NCI-H2107 treated with DMSO at 0.1 percent for 48 hours (cell line): ENCODE data around the gene RIPK1.
"Not testable (repeated sequence)": the region's sequence is repeated elsewhere in the genome, so short reads cannot be mapped to it uniquely, and the experiment has no call there.

Experiments
- DNase-seq: peaks from one replicate; lab custom pipeline; 2025; ENCODE audit not compliant: unreplicated experiment; lab: John Stamatoyannopoulos, UW

The RIPK1 gene

GRCh38 chr6:3133515-3133914, 65.2 kb downstream of the RIPK1 start:
- DNase-seq = no peak

DNA sequence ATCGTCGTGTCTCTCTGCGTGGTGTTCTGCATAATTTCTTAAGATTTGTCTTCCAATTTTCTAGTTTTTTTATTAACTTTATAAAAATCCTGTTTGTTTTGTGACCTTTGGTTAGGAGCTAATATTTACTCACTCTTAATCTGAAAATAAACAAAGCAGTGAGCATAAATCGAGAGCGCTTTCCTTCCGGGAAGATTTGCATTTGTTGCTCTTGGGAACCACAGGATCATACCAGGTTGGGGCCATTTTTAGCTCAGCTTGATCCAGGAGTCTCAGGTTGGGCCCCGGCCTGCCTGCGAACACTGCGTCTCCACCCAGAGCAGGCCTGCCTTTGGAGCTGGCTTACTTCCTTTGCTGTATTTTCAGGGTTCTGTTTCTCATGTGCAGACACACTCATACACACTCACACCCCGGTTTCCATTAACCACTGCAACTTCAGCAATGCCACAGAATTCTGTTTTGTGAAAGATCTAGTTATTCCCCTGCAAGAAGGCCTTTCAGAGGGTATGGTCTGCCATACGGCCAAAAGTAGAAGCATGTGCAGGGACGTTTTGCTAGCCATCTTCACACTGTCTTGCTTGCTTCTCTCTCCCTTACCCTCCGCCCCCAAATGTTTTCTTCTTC, 67.5 kb downstream of the RIPK1 start:
- DNase-seq = no peak

GRCh38 chr6:3136292-3137011, 68.2 kb downstream of the RIPK1 start:
- DNase-seq = no peak

DNA sequence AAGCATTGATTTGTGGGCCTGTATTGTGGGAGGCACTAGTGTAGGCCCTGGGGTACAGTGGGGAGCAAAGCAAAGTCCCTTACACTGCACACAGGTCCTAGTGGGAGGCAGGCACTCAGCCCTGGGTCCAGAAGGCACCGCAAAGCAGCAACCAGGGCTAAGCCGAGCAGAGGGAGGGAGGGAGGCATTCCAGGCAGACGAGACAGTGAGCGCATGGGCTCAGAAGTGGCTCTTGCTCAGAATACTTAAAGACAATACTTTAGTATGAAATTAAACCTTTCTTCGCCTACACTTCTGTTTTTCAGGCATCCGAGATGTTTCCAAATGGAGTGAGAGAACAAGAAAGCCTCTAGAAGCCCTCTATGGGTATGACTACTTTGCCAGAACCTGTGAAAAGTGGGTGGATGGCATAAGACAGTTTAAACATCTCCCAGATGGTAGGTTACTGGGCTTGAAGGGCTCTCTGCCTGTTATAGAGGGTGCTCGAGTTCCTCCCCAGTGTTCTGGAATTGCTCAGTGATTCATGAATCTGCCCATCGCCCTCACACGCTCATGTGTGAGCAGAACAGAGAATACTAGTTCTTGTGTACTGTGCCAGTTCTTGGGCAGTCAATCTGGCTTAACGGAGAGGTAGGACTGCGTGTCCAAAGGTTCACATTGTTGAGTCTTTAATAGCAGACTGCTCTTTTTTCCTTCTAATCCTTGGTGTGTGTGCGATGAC, 68.9 kb downstream of the RIPK1 start:
- DNase-seq = no peak

- not testable (repeated sequence) for DNase-seq
Observed at GRCh38 chr6:3137873-3138272, 69.6 kb downstream of the RIPK1 start.

GRCh38 chr6:3138341-3138740, 70.0 kb downstream of the RIPK1 start:
- DNase-seq = no peak

DNA sequence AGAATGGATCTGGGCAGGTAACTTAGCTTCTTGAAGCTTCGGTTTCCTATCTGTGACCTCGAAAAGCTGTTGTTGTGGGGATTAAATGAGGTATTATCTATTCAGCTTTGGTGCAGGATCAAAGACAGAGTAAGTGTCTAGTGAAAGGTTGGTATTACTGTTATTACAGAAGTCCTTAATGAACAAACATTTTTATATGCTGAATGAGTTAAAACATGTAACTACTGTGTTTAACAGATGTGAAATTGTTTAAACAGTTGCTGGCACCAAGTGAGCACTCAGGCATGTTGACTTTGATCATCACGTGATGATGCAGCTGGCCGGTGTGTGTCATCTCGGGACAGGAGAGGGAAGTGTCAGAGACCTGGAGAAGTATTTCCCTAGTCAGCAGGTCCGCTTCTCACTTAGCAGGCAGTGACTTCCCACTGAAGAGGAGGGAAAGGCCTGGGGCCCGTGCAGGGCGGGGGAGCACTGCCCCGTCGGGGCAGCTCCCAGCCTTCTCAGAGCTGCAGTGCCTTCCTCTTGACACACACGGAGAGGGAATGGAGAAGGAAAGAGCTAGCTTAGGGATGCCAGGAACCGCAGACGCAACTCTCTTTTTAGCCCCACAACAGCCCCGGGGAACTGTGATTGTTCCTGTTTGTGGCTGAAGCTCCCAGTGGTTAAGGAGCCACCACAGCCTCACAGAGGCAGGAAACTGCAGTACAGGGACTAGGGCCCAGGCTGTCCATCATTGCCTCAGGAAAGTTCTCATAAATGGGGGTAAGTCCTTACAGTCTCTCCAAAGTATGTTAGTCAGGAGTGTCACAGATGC, 71.0 kb downstream of the RIPK1 start:
- peak; percentile 44 for DNase-seq

- no peak for DNase-seq
Observed at GRCh38 chr6:3140201-3140600, 71.9 kb downstream of the RIPK1 start.

DNA sequence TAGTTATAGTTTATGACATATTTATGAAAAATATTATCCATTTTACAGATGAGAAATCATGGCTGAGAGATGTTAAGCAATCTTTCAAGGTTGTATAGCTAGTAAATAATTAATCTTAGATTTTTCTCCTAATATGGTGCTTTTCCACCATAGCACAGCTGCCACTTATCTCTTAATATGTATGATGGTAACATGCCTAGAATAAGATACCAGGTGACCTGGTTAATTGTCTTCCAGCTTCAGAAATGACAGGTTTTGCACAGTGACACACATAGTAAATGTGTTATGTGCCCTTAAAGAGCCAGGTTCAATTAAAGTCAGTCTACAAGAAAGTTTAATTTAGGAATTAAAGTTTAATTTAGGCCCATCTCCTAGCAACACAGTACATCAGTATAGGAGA, 74.2 kb downstream of the RIPK1 start:
- DNase-seq = no peak

DNA sequence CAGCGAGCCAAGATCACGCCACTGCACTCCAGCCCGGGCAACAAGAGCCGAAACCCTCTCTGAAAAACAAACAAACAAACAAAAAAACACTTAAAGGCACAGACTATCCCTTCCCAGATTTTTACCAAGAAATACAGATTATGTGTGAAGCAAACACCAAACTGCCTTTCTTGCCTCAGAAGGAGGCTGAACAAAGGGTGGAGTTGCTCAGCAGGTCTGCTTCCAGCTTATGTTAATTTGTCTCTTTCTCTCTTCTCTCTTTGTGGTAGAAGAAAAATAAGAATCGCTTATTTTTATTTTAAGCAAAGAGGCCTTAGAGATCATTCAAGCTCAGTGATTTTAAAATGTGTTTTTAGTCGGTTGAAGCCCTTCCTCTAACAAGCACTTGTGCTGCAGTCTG, 74.9 kb downstream of the RIPK1 start:
- DNase-seq = no peak

- DNase-seq = no peak
Observed at GRCh38 chr6:3144571-3144970, 76.3 kb downstream of the RIPK1 start.

DNA sequence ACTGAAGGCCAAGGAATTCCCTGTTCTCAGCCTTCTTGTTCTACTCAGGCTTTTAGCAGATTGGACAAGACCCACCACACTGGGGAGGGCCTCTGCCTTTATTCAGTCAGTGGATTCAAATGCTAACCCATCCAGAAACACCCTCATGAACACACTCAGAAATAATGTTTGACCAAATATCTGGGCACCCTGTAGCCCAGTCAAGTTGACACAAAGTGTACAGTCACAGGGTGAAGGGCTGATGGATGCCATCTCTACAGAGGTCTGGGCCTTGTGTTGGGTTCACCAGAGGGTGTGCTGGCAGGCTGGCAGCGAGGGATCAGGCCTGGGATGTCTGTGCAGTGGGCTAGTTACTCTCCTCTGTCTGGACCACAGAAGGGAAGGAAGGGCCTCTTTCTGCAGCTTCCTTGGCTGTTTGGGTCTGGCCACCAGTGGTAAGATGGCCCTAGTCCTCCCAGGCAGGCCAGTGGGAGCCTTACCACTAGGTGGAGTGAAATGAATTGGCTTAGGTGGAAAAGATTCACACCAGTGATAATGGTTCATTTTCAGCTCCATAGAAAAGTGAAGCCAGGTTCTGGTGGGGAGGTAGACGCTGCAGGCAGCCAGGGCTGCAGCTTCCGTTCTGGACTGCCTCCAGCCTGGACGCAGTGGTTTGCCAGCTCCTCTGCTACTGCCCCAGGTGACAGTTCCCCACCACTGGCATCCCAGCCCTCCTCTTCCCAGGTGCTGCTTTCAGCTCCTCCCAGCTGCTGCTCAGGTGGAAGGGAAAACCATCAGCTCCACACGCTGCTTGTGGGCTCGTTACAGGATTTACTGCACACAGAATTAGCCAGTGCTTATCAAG, 79.8 kb downstream of the RIPK1 start:
- no peak for DNase-seq

GRCh38 chr6:3151691-3152090, 83.4 kb downstream of the RIPK1 start:
- DNase-seq = no peak

DNA sequence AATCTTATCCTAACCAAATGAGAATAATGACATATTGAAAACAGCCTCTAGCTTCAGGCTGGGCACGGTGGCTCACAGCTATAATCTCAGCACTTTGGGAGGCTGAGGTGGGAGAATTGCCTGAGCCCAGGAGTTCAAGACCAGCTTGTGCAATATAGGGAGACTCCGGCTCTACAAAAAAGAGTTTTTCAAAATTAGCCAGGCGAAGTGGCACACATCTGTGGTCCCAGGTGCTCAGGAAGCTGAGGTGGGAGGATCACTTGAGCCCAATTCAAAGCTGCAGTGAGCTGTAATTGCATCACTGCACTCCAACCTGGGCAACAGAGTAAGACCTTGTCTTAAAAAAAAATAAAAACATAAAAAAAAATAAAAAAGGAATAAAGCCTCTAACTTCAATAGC, 84.4 kb downstream of the RIPK1 start:
- no peak for DNase-seq

- DNase-seq = not testable (repeated sequence)
Observed at GRCh38 chr6:3155416-3155815, 87.1 kb downstream of the RIPK1 start.

GRCh38 chr6:3156184-3157130, 88.2 kb downstream of the RIPK1 start:
- not testable (repeated sequence) for DNase-seq

DNA sequence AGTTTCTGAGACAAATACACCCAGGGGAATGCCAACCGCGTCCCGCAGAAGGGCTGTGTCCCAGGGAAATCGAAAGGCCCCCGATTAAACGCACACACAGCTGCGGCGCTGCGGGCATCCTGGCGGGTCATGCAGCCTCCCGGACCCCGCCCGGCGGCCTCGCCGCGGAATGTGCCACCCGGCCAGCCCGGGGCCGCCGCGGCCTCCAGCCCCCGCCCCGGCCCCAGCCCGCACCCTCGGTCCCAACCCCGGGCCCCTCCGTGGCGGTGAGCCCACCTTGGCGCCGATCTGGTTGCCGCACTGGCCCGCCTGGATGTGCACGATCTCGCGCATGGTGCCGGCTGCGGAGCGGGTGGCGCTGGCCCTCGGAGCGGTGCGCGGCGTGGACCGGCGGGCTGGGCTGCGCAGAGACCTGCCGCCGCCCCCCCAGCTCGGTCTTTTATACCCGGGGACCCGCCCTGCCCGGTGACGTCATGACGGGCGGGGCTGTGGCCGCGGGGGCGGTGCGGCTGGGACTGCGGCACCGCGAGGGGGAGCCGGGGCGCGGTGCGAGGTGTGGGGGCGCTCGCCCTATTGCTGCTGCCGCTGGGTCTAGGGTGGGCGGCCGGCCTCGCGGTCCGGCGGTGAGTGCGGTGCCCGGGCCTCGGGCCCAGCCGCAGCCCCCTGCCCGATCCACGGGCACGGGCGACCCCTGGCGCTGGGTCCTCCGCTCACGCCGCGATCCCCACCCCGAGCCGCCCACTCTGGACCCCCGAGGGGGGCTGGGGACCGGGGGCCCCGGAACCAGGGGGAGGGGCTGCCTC, 89.0 kb downstream of the RIPK1 start, which contains the start of gene TUBB2A:
TSS of gene TUBB2A (minus strand) at position 414 of the 803 bp plus-strand sequence. CDS start at position 333, 81 bp downstream.
- DNase-seq = no peak
